Activated naive CD4-positive, alpha-beta T cell treated with Interleukin-2 at 50 U/mL for 16 hours (primary cell): ENCODE data around the gene CLMN.

ENCODE experiments used
- DNase-seq: peaks from one replicate; pipeline ENCODE4 v3.0.0-alpha.2; 2020

The CLMN gene

DNA sequence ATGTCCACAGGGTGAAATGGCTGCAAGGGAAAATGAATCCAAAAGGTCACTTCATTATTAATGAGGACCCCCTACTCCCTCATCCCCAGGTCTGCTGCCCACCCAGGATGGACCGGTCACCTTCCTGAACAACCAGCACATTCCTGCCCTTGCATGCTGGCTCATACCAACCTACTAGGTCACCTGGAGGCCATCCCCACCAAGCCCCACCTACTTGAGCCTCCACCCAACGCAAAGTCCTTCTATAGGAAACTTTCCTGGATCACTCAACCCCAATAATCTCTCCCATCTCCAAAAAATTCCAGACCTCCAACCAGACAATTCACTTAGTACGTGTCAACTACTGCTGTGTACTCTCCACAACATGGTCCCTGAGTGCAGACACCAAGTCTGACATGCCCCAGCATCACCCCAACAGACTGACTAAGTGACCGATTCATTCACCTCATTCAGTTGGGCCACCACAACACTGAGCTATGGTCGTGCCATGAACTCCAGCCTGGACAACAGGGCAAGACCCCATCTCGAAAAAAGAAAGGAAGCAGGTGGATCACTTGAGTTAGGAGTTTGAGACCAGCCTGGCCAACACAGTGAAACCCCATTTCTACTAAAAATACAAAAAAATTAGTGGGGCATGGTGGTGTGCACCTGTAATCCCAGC, 18.1 kb downstream of the CLMN start:
- DNase-seq: no peak

DNA sequence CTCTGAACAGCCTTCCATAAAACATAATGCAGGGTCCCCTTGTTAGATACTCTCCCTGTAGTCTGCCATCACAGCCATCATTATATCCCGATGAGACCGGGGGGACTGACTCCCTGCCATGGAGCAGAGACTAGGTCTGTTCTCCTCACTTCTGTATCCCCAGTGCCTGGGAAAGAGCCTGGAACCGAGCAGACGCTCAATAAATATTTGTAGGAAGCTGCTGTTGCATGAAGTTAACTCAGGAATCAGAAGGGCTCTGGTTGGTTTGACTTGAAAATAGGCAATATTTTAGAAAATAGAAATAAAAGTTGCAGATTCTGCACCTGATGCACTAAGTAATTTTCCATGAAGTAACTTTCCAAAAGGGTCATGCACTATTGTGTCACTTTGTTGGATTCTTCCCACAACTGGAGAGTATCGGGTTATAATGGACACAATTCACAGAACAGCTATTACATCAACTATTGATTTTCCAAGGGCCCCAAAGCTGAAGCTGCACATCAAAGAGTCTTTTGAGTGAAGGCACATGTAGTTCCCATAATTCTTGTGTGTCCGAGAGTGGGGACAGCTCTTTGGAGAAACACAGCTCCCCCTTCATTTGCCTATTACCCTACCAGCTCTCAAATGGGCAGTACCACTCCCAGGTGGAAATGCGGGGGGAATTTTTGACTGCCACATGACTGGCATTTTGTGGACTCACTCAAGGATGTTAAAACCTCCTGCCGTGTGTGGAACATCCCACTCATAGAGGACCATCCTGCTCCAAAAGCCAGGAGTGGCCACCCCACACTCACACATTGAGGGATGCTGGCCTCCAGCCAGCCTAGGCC, 18.8 kb downstream of the CLMN start:
- no peak for DNase-seq

DNA sequence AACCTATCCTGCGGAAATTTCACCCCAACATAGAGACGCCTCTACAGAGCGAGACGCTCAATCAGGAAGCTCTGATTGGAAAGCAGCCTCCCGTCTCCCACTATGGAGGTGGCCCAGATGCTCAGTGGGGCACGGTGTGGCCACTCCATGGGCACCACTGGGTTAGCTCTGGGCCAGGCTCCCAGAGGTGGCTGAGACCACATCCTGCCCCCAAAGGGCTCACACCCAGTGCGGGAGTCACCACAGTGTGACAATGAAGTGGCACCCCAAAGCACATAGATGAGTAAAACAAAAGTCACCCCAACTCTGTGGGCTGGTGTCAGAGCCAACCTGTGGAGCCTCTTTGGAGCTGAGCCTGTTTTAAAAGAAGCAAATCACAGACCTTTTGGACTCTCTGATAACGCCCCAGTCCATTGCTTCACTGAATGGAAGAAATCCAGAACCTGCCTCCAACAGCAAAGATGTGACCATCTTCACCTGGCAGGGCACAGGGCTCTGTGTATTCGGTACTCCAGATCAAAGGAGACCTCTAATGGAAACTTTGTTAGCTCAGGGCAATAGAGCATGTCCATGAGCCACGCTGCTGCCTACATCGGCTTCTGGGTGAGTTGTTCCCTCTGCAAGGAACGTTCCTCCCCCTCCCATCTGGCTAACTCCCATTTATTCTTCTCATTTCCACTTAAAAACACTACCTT, 19.6 kb downstream of the CLMN start:
- DNase-seq: no peak

DNA sequence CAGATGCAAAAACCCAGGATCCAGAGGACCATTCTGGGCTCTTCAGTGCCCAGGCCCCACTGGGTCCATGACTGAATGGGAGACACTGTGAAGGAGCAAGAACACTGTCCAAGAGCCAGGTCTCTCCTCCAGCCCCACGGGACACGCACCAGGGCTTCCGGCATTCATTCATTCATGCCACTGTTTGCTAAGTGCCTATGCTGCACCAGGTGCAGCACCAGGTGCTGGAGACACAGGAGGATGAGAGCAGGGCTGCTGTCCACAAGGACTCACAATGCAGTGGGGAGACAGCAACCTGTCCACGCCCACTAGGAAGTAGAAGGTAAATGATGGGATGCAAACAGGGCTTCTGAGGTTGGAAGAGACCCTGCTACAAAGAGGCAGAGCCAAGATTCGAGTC, 20.4 kb downstream of the CLMN start:
- no peak for DNase-seq

DNA sequence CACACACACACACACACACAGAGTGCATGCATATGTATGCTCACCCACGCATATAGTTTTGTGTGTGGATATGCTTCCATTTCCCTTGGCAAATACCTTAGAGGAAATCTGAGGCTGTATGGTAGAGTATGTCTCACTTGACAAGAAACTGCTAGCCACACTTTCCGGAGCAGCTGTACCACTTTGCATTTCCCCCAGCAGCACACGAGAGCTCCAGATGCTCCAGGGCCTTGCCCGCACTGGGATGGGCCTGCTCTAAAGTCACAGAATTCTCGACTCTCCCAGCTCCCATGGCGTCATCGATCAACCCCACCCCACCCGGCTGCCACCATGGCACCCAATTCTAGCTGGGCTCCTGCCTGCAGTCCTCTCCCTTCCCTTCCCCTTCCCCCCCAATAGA, 21.9 kb downstream of the CLMN start:
- DNase-seq: no peak

DNA sequence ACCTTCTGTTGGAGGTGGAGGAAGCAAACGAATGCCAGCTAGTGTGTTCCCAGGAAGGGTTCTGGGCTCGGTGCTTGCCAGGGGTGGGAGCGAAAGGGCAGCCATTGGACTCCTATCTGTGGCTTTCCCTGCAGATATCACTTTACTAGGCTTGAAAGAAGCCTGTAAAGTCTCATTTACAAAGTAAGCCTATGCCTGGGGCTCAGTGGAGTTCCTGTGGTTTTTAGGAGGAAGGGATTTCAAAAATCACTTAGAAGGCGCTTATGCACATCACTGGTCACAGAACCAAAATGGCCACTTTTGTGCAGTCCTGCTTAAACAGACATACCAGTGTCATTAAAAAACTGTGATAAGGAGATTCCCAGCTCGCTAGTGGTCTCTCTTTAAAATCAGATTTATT, 22.7 kb downstream of the CLMN start:
- no peak for DNase-seq

DNA sequence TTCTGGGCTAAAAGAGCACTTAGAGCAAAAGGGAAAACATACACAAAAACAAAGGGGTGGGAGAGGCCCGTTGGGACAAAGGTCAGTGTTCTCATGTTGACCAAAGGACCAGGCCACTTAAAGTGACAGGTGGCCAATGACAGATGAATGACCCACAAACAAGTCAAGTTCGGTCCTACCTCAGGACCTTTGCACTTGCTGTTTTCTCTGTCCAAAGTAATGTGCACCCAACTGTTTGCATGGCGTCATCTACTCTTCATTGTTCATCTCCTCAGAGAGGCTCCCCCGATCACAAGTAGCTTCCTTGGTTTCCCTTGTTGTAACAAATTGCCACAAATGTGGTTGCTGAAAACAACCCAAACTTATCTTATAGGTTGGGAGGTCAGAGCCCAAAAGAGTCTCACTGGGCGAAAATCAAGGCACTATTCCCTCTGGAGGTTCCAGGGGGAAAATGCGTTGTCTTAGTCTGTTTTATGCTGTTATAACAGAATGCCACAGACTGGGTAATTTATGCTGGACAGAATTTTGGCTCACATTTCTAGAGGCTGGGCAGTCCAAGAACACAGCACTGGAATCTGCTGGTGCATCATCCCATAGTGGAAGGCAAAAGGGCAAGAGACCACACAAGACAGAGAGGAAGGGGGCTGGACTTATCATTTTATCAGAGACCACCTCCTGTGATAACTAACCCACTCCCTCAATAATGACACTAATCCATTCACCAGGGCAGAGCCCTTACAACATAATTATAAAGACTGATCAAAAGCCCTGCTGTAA, 23.9 kb downstream of the CLMN start:
- DNase-seq: no peak

DNA sequence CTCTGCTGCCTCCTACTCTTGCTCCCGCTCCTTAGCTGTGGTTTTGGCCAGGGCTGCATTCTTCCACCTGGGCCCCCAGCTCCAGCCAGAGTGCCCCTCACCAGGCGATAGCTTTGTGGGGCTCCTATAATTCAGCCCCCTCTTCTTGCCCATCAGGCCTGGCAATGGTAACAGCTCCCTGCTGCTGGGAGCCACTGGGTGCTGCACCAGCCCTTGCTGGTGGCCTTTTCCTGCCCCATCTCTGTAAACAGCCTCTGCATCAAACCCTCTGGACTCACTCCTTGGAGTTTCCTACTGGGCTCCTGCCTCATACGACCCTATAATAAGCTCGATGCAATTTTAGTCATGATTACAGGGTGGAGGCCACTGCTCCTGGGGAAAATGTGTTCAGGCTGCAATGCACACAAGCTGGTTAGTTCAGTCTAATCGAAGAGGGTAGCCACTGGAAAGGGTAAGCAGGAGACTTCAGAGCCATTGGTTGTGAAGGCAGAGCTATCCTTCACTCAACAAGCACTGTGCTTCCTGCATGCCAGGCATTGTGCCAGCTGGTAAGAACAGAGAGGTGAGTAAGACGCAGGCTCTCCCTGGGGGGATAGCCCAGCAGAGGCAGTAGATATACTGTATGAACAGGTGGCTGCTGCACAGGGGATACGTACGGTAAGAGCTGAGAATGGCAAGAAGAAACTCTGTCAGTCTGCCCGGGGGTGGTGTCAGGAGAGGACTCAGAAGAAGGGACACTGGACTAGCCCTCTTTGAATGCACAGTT, 24.7 kb downstream of the CLMN start:
- no peak for DNase-seq

DNA sequence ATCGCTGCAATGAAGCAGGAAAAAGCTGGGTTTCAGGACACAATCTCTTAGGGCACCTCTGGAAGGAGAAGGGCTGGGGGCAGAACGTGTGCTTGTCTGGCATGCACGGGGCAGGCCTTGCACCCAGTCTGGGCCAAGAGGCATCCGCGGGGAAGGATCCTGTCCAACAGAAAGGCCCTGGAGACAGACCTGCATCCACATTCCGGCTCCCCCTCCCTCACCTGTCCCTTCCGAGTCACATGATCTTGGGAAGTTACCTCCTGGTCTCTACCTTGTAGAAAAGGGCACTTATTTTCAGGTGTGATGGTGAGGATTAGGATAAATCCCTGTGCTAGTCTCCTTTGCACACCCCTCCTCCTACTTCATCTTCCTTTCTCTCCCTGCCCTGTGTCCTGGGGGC, 25.4 kb downstream of the CLMN start:
- no peak for DNase-seq

DNA sequence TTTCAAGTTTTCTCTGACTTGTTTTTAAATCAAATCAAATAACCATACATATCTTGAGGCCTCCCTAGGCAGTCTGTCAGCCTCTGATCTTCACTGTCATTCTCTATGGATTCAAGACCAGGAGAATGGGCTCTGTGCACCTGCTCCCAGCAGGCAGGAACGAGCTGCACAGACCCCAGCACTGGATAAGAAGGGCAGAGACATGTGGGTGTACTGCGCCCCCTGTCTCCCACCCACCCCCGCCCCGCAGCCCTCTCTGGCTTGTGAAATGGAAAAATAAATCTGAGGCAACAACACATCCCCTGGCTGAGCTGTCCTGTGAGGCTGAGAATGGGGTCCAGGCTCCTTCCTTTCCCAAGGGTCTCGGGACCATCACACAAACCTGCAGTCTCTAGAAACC, 26.3 kb downstream of the CLMN start:
- no peak for DNase-seq

DNA sequence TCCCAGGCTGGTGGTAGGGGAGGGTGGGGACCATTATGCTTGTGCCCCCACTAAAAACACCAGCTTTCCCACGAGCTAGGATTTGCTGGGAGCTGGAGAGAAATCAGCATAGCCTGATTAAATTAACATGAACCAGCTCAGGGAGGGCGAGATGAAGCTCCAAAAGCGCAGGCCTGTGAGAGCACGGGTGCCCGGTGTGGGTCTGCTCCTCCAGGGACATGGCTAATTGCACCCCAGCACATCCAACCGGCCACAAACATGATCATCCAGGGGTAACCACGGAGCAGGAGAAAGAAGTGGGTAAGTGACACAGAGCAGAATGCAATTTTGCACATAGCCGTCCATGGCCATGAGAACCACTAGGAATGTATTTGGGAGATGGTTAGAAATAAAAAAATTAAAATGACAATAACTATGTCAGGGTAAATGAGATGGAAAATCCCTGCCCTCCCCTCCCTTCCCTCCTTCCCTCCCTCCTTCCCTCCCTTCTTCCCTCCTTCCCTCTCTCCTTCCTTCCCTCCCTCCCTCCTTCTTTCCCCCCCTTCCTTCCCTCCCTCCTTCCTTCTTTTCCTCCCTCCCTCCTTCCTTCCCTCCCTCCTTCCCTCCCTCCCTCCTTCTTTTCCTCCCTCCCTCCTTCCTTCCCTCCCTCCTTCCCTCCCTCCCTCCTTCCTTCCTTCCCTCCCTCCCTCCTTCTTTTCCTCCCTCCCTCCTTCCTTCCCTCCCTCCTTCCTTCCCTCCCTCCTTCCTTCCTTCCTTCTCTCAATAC, 26.9 kb downstream of the CLMN start:
- DNase-seq: no peak

DNA sequence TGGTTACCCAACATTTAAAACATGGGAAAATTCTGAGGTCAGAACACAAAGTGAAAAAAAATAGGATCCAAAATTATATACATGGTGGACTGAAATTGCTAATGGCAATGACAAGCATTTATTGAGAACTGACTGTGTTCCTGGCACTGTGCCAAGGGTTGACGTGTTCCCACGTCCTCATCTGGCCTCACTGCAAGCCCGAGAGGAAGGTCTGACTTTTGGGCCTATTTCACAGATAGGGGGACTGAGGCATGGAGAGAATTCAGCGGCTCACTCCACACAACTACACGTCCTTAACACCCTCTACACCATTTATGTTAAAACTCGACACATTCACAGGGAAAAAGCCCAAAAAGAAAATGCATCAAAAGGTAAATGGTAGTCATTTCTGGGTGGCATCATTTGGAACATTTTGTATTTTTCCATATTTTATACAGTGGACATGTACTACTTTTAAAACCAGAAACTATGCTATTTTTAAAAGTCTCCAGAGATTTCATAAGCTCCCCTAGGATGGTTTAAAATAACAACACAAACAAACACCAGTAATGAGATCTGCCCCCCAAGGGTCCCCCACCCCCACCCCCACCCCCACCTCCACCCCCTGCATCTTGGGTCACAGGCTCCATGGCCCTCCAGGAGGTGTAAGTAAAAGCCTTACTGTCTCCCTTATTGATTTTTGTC, 27.7 kb downstream of the CLMN start:
- DNase-seq: no peak

DNA sequence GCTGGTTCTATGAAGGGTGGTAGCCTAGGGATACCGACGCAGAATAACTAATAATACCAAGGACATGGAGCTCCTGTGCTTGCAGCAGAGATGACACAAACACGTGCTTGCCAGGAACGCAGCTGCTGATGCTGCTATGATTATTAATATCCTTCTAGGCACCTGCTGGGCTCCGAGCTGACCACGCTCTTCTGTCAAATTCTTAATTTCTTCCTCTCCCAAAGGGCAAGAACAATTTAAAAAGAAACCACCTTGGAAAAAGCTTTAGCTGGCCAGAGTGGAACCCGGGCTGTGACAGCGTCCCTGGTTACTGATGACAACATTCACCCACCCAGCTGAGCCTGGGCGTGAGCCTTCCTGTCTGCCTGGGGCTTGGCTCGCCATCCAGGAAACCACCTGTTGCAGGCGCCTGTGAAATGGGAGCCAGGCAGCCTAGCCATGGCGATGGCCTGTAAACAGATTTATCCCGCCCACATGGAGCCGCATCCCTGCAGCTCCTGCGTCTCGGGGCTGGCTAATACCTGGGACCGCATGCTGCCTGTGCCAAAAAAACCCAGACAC, 28.8 kb downstream of the CLMN start:
- no peak for DNase-seq

DNA sequence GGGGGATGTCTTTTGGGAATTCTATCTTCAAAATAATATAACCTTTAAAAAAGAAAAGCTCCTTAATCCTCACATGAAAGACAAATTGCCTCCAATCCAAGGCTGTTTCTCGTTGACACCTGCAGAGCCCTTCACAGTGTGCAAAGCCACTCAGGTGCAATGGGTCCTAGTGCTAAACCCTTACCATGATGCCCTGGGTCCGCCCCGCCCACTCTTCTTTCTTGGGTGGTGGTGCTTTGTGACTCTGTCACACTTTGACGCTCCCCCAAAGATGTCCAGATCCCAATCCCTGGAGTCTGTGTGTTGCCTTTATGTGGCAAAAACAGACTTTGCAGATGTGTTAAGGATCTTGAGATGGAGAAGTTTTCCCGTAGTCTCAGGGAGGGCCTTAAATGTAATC, 29.7 kb downstream of the CLMN start:
- DNase-seq: no peak

DNA sequence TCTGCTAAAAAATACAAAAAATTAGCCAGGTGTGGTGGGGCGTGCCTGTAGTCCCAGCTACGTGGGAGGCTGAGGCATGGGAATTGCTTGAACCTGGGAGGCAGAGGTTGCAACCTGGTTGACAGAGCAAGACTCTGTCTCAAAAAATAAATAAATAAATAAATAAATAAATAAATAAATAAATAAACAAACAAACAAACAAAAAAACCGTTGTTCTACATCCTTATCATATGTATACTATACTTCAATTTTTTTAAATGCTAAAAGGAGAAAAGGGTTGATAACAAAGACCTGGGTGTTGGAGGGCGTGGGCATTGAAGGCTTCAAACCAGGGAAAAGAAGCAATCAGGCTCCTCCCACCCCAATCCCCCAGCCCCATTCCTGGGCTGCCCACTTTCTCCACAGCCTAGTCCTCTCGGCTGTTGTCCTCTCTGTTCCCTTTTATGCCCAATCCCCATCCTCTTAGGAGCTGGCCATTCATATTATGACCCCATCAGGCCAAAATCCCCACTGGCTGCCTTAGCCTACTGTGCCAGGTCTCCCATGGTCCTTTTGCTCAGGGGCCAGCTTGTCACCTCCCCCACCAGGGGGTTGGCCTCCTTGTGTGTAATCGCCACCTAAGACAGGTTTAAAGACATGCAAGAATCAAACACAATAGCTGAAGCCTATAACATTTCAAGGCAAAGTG, 30.2 kb downstream of the CLMN start:
- no peak for DNase-seq

DNA sequence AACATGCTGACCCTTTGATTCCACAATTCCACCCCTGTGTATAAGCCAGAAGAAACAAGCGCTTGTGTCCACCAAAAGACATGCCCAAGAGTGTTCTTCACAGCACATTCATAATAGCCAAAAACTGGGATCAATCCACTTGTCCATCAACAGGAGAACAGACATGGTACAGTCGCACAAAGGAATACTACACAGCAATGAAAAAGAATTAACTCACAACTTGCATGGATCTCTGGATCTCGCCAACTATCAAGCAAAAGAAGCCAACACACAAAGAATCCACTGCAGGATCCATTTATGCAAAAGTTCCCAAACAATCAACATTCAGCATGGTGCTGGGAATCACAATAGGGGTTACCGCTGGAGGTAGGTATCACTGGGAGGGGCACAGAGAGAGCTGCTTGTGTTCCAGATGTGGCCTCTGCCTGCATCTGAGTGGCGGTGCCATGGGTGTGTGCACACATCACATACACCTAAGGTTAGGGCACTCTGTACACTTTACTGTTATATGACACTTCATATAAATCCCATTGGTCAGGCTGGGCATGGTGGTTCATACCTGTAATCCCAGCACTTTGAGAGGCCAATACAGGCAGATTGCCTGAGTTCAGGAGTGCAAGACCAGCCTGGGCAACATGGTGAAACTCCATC, 30.9 kb downstream of the CLMN start:
- no peak for DNase-seq

DNA sequence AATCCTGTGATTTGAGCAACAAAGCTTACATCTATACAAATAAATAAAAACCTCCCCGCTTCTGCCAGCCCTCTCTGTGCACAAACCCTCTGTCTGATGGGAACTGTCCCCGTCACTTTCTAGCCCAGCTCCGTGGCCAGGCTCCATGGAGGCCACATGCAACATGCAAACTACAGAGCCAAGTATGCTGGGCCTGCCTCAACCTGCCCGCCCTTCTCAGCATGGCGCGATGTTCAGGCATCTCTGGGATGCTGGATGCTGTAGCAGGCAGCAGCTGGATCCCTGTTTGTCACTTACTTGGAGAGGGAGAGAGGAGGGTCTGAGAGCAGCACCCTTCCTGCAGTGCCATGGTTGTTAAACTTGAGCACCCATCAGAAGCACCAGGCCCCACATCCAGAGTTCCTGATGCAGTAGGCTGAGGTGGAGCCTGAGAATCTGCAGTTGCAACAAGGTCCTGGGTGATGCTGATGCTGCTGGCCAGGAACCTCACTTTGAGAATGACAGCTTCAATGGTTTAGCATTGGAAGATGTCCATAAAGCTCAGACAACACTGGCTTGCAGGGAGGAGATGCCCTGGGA, 32.4 kb downstream of the CLMN start:
- DNase-seq: no peak

DNA sequence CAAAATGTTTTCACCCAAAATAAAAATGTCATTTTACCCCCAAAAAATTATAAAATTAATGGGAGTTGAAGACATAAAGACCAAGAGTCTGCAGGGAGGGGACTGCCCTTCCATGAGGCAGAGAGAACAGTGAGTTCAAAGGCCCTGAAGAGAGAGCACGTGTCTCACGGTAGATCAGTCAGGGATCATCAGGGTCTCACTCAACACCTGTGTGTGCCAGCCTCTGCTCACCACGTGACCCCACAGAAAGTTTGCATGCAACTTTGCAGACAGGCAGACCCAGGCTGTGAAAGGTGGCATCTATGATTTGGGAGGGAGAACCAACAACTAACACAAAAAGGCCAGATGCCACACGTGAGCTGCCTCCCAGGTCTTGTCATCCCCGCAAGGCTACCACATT, 33.1 kb downstream of the CLMN start:
- DNase-seq: no peak

DNA sequence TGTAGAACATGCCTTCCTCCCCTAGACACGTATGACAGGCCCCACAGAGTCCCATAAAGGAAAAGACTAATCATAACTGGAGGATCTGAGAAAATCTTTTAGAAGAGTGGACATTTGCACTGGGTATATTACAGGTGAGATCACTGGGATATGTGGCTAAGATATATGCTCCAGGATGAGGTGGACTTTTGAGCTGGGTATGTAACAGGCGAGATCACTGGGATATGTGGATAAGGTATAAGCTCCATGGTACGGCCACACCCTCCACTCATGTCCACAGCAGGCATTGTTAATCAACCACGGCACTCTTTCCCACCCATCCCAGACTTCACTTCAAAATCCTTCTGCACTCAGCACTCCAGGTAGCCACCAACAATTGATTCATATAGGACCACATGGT, 34.1 kb downstream of the CLMN start:
- DNase-seq: no peak
